Measurements from ENCODE around the gene TRMT10C. TPM values are rescaled to one million over a fixed set of nuclear protein-coding genes. Genes with fewer than 3 reads are reported as not detected.

The TRMT10C gene
- total RNA-seq, 1 experiment from 2014 or later: 35.0 TPM

GRCh38 chr3:101573449-101574387, 12.1 kb downstream of the TRMT10C start, which contains the start of gene PCNP:
Gene PCNP (plus strand): TSS chr3:101574180. CDS start chr3:101574216, 36 bp downstream.
- intact Hi-C loops (cut with micrococcal nuclease; ENCODE audit: unreplicated experiment) (loop anchor here (5.0 kb wide), 1 partner anchor 104 kb away; the partner anchor contains the start of gene ZBTB11), in situ Hi-C loops (cut with HindIII; ENCODE audit: low pct_unique_long_range_greater_than_20kb, low sequenced_read_pairs) (no loop called here)
- H3K27me3 ChIP-seq (ENCODE audit: control insufficient read depth, insufficient read depth, low read length): no peaks in the 10 kb centered on the region
- TF ChIP-seq TCF7L2 (IDR thresholded peaks at IDR 0.05; ENCODE audit: low read depth, low read length) (peak; percentile 99), POLR2AphosphoS5 (IDR thresholded peaks at IDR 0.05; ENCODE audit: low read depth, low read length) (peak; percentile 95), SIN3A (IDR thresholded peaks at IDR 0.05; ENCODE audit: borderline replicate concordance, insufficient read depth, low read depth, low read length) (peak; percentile 76)
- TF ChIP-seq, protein P1, sequence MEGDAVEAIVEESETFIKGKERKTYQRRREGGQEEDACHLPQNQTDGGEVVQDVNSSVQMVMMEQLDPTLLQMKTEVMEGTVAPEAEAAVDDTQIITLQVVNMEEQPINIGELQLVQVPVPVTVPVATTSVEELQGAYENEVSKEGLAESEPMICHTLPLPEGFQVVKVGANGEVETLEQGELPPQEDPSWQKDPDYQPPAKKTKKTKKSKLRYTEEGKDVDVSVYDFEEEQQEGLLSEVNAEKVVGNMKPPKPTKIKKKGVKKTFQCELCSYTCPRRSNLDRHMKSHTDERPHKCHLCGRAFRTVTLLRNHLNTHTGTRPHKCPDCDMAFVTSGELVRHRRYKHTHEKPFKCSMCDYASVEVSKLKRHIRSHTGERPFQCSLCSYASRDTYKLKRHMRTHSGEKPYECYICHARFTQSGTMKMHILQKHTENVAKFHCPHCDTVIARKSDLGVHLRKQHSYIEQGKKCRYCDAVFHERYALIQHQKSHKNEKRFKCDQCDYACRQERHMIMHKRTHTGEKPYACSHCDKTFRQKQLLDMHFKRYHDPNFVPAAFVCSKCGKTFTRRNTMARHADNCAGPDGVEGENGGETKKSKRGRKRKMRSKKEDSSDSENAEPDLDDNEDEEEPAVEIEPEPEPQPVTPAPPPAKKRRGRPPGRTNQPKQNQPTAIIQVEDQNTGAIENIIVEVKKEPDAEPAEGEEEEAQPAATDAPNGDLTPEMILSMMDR (IDR thresholded peaks at IDR 0.05): peak; percentile 95
- TF ChIP-seq, protein P2, sequence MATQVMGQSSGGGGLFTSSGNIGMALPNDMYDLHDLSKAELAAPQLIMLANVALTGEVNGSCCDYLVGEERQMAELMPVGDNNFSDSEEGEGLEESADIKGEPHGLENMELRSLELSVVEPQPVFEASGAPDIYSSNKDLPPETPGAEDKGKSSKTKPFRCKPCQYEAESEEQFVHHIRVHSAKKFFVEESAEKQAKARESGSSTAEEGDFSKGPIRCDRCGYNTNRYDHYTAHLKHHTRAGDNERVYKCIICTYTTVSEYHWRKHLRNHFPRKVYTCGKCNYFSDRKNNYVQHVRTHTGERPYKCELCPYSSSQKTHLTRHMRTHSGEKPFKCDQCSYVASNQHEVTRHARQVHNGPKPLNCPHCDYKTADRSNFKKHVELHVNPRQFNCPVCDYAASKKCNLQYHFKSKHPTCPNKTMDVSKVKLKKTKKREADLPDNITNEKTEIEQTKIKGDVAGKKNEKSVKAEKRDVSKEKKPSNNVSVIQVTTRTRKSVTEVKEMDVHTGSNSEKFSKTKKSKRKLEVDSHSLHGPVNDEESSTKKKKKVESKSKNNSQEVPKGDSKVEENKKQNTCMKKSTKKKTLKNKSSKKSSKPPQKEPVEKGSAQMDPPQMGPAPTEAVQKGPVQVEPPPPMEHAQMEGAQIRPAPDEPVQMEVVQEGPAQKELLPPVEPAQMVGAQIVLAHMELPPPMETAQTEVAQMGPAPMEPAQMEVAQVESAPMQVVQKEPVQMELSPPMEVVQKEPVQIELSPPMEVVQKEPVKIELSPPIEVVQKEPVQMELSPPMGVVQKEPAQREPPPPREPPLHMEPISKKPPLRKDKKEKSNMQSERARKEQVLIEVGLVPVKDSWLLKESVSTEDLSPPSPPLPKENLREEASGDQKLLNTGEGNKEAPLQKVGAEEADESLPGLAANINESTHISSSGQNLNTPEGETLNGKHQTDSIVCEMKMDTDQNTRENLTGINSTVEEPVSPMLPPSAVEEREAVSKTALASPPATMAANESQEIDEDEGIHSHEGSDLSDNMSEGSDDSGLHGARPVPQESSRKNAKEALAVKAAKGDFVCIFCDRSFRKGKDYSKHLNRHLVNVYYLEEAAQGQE (IDR thresholded peaks at IDR 0.05; ENCODE audit: insufficient read depth in 1 of 2, low read depth in 2 of 2, low read length in 1 of 2): no peak; a peak in 1 of 4 replicates
- H3K27ac ChIP-seq (ENCODE audit: low read length): peak within 1 kb of the TSS; percentile 96
- peaks cover 30% of the 10 kb centered on the region for H3K4me1 ChIP-seq (ENCODE audit: control insufficient read depth, insufficient read depth, low read length)
- H3K4me3 ChIP-seq (ENCODE audit: low read depth in 2 of 2, low read length in 2 of 2): peak within 1 kb of the TSS; percentile 75 to 76
- peak; percentile 97 for DNase-seq (ENCODE audit: low read depth, low spot score)
- ATAC-seq: peak; percentile 98
- H3K9me3 ChIP-seq (ENCODE audit: control insufficient read depth, insufficient read depth, low read depth, low read length): no peaks in the 10 kb centered on the region
- POLR2A ChIA-PET: interaction anchor here (0.6 kb wide), 1 partner anchor 30 kb away, joined by 3 read pairs; no protein-coding TSS in a partner anchor
- TSS peak; percentile 98 for BruUV-seq (replicated peaks)
- peaks cover 17% of the 10 kb centered on the region for H3K36me3 ChIP-seq (ENCODE audit: control insufficient read depth, insufficient read depth, low read length)
- CTCF ChIA-PET: interaction anchor here (0.5 to 1.9 kb wide), 10 partner anchors 12 to 856 kb away, joined by 3 to 10 read pairs (median 3); partner anchors contain the start of genes SENP7, TRMT10C and ZBTB11

DNA sequence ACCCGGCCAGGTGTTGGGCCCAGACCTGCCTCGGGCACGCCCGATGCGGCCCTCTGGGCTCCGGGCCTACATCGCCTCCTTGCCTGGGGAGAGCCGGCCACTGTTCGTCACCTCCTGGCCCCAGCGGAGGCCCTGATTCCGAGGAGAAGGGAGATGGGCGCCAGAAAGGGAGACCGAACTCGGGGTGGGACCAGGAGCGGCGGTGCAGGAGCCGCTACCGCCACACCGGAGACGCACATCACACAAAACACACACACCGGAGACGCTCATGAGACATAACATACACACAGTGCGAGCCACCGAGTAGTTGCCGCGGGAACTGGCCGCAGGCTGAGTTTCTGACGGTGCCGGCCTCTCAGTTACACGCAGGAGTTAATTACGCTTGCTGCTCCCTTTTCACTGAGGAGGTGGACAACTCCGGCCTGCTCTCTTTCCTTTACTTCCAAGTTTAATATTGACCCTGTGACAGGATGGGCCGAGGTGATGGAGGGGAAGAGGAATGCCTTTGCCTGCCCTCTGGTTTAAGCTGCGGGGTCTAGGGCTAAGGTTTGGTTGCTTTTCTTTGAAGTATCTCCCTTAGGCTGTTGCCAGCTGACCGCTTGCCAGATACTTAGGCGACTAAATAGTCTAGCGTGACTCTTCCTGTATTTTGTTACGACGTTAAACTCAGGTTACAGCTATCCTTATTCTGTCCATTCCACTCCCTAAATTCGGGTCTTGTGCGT, 12.9 kb downstream of the TRMT10C start:
- POLR2A ChIA-PET: interaction anchor here (0.6 kb wide), 1 partner anchor 31 kb away, joined by 3 read pairs; no protein-coding TSS in a partner anchor
- Histone ChIP-seq H3K4me3 (ENCODE audit: low read depth in 2 of 2, low read length in 2 of 2) (peak overlapping the region; percentile 75 to 76), H3K27ac (ENCODE audit: low read length) (peak overlapping the region; percentile 96), H3K4me1 (ENCODE audit: control insufficient read depth, insufficient read depth, low read length) (peaks cover 30% of the 10 kb centered on the region), H3K9me3 (ENCODE audit: control insufficient read depth, insufficient read depth, low read depth, low read length) (no peaks in the 10 kb centered on the region), H3K36me3 (ENCODE audit: control insufficient read depth, insufficient read depth, low read length) (peaks cover 26% of the 10 kb centered on the region), H3K27me3 (ENCODE audit: control insufficient read depth, insufficient read depth, low read length) (no peaks in the 10 kb centered on the region)
- intact Hi-C loops (cut with micrococcal nuclease; ENCODE audit: unreplicated experiment) (loop anchor here (5.0 kb wide), 1 partner anchor 103 kb away; the partner anchor contains the start of gene ZBTB11), in situ Hi-C loops (cut with HindIII; ENCODE audit: low pct_unique_long_range_greater_than_20kb, low sequenced_read_pairs) (no loop called here)
- DNase-seq (ENCODE audit: low read depth, low spot score): peak; percentile 18
- BruUV-seq (replicated peaks): TSS peak; percentile 73
- ATAC-seq: peak; percentile 82
- TF ChIP-seq TCF7L2 (IDR thresholded peaks at IDR 0.05; ENCODE audit: low read depth, low read length) (0 out of 2 replicates have a peak, but pooled peaks have one; percentile 66), SIN3A (IDR thresholded peaks at IDR 0.05; ENCODE audit: borderline replicate concordance, insufficient read depth, low read depth, low read length) (peak; percentile 25)
- TF ChIP-seq, protein P2 (IDR thresholded peaks at IDR 0.05; ENCODE audit: insufficient read depth in 1 of 2, low read depth in 2 of 2, low read length in 1 of 2): no peak
- CTCF ChIA-PET: interaction anchor here (0.6 to 1.9 kb wide), 4 partner anchors 13 to 820 kb away, joined by 3 to 10 read pairs (median 4); partner anchors contain the start of genes TRMT10C and ZBTB11
